HG03039 (cell line): Measurements from ENCODE around the gene AHCYL1.
A peak's percentile ranks its signal among the peaks of the same experiment; 100 is the strongest.
"Not testable (repeated sequence)": the region's sequence is repeated elsewhere in the genome, so short reads cannot be mapped to it uniquely, and the experiment has no call there.

Experiments used
- ATAC-seq: cut with Tn5 transposase; IDR thresholded peaks from one replicate; pipeline ENCODE4 v1.9.1; 2021; ENCODE audit warnings: mild to moderate bottlenecking, moderate library complexity; ENCODE audit not compliant: unreplicated experiment

AHCYL1 gene

DNA sequence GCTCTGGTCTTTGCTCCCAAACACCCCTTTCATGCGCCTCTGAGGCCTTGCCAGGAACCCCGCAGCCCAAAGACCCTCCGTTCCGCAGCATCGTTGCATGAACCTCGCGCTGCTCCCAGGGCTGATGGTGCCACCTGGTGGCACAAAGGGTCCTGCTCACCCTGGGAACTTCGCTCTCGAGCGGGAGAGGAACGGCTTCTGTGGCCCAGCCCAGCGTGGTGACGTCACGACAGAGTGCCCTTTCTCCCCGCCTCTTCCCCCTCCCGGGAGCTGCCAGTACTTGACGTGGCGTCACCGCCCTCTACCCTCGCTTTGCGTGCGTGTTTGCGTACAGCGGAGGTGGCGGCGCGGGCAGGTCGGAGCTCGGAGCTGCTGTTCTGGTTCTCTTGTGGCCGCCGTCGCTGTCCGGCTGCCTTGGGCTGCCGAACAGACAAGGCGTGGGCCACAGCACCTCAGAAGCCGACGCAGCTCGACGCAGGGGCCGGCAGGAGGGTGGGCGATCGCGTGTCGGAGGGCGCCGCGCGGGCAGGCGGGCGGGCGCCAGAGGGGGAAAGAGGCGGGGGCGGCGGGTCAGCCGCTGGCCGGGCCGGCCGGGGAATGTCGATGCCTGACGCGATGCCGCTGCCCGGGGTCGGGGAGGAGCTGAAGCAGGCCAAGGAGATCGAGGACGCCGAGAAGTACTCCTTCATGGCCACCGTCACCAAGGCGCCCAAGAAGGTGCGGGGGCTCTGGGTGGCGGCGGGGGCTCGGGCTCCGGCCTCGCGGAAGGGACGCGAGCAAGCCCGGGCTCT lies at the start of gene AHCYL1:
Gene AHCYL1 (plus strand): TSS at position 310 of the 791 bp plus-strand sequence. CDS start 288 bp downstream, at position 598.
- peak; percentile 95 for ATAC-seq

DNA sequence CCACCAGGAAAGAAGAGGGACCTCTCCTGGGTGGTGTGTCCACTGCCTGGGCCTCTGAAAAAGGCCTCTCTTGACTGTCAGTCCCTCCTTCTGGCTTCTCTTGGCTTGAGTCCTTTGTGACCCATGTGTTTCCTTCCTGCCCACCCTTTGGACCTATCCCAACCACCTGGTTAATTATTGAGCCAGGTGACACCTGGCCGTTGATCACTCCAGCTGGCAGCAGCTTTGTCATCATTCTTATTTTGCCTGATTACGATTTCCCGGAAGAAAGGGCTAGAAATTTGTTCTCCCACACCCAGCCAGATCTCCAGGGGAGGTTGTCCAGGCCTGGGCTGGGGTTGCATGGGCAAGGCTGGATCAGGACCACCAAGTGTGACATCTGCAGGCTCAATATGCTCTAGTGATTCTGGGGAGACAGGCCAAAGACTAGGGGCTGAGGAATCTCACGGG lies 49.1 kb upstream of the AHCYL1 start:
- ATAC-seq, result no peak

DNA sequence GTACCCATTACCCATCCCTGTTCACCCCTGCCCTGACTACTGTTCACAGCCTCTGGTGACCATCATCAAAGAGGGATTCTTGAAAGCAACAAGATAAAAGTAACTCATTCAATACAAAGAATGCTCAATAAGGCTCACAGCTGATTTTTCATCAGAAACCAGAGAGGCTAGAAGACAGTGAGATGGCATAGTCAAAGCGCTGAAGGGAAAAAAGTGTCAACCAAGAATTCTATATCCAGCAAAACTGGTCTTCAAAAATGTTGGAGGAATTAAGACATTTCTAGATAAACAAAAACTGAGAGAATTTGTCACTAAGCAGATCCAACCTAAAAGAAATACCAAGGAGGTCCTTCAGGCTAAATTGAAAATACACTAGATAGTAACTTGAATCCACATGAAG lies 46.8 kb upstream of the AHCYL1 start:
- no peak for ATAC-seq

DNA sequence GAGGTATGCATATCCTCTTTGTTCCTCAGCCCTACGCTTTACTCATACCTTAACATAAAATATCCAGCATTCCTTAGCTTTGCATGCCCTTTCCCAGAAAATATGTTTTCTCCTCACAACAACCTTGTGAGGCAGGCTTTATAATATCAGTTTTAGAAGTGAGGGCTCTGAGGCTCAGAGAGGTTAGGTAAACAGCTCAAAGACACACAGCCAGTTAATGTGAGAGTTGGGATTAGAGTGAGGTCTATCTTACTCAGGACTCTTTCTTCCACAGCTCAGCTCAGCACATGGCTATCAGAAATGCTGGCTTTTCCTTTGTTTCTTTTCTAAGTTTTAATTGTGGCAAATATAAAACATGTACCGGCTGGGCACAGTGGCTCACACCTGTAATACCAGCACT lies 46.0 kb upstream of the AHCYL1 start:
- no peak for ATAC-seq

DNA sequence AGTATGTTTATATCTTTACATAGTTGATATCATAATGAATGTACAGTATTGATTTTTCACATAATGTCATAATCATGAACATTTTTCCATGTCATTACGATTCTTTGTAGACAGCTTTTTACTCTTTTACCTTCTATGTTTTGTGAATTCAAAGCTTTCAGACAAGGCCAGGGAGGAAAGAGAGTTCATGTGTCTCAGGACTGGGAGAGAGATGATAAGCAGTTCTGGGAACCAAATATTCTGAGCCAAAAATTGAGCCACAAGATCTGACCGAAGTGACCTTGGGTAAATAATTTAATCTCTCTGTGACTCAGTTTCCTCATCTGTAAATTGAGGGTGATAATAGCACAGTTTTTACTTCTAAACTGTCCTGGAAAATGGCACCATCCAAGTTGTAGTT lies 42.1 kb upstream of the AHCYL1 start:
- ATAC-seq, result no peak

DNA sequence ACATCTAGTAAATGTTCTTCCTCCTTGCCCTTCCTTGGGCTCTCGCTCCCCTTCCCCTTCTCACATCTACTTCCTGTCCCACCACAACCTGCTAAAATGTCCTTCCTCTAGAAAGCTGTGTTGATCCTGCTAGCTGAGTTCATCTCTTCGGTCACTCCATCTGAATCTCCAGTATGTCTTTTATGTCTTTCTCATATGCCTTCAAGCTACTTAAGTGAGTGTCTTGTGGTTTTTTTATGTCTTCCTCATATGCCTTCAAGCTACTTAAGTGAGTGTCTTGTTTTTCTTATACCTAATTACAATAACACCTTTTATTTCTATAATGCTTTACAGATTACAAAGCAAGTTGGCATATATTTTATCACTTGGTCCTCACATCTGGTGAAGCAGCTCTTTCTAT lies 40.0 kb upstream of the AHCYL1 start:
- ATAC-seq, result no peak

DNA sequence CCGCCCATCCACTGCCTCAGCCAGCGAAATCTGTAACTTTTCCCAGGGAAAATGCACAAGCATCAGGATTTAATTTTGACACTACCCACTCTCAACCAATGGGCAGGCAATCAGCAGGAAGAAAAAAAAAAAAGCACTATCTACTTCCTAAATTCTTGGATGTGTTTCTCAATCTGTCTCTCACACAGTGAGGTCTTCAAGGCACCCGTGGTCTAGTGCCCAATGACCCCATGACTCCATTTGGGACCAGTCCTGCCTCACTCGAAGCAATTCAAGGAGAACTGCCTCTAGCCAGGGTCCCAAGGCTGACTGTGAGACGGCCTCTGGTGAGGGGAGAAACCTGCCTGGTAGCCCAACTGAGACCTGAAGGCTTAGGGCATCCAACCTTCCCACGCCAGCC lies 38.1 kb upstream of the AHCYL1 start:
- ATAC-seq, result no peak

DNA sequence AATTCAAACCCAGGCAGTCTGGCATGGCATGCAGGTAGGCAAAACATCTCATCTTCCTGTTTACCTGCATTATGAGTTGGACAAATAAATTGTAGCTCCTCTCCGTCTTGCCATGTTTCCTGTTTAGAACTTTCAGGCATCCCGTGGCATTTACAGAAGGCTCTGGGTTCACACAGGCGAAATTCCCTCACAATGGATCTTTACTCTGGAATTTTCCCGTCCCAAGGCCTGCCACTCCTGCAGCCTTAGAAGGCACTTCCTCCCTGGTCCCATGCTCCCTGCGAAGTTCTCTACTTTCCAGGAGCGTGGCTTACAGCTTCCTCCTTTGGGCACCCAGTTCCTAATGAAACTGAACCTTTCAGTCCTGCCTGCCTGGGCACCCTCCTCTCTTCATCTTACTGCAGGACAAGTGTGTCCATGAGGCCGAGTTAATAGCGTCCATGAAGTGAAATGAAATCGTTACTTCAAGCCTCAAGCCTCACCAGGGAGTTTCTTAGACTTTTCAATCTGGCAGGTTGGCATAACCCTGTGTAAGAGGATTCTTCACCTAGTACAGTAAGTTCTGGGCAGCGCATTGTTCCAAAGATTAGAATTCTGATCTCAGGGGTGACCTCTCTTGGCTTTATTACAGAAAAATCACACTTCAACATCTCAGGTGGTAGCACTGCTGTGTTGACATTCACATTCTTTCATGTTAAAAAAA lies 36.8 kb upstream of the AHCYL1 start:
- ATAC-seq, result no peak

DNA sequence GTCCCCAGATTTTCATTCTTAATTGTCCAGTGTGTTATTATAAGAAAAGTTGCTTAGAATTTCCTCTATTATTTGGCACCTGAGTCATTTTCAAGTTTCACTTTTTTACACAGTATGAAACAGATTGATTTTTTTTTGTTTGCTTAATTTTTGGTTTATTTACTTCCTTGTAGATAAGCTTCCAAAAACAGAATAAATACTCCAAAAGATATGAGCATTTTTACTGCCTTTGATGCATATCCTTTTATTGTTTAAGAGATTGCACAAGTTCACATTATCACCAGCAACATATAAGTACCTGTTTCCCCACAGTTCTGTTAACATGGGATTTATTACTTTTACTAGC lies 36.3 kb upstream of the AHCYL1 start:
- ATAC-seq, result no peak

DNA sequence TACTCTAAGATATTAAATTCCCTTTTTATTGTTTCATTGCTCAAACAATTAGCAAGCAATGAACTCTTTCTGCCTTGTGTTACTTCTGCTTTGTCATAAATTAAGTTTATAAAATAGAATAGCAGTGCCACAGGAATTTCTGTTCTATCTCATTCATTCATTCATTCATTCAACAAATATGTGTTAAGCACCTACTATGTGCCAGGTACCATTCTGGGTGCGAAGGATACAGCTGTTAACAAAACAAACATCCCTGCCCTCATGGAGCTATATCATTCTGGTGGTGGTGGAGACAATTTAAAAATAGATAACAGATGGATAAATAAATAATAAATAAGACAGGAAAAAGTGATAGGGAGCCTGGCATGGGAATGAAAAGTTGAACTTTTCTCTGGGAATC lies 34.5 kb upstream of the AHCYL1 start:
- ATAC-seq, result no peak

DNA sequence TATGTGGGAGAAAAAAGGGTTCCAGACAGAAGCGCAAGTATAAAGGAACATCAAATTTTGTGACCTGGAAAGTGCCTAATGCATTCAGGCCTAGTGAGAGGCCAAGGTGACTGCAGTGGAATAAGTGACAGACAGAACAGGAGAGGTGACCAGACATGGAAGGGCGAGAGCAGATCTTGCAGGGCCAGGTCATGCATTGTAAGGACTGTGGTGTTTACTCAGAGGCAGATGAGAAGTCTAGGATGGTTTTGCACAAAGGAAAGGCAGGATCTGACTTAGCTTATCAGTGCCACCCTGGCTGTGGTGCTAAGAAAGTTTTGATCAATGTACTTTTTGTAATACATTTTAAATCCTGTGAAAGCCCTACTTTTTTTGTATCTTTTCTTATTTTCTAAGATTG lies 34.1 kb upstream of the AHCYL1 start:
- ATAC-seq, result no peak

DNA sequence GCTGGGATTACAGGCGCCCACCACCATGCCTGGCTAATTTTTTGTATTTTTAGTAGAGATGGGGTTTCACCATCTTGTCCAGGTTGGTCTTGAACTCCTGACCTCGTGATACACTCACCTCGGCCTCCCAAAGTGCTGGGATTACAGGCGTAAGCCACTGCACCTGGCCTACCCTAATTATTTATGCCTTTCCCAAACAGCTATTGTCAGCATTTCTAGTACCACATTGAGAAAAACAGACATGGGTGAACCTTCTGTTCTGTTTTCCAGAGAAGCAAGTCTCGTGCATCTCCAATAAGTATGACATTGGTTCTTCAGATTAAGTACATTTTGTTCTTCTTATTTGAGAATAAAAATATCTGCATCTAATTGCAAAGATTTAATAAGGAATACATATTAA lies 33.1 kb upstream of the AHCYL1 start:
- not testable (repeated sequence) for ATAC-seq

DNA sequence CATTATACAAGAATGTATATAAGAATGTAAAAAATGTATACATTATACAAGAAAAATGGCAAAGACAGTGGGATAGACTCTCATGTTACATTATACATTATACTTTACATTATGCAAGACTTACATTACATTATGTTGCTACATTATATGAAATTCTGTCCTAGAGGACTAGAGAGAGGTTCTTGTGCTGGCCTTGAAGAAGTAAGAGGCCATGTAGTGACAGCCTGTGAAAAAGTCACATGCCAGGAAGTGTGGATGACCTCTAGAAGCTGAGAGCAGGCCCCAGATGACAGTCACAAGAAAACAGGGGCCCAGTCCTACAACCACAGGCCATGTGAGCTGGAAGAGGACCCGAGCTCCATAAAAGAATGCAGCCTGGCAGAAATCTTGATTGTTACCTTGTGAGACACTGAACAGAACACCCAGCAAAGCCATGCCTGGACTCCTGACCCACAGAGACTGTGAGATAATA lies 30.5 kb upstream of the AHCYL1 start:
- no peak for ATAC-seq

DNA sequence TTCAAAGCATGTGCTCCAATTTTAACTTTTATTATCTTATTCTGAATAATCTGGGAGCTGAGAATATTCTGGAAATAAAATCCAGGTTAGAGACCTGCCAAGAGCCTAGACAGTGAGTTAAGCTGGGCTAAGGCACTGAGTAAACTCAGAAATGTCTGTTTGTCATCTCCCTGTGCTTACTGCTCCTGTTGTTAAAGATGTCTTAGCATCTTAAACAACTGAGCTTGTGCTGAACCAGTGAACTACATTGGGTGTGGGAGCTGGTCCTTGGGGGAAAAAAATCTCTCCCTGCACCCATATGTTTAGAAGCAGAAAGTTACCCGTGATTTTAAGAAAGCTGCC lies 25.0 kb upstream of the AHCYL1 start:
- ATAC-seq, result no peak

DNA sequence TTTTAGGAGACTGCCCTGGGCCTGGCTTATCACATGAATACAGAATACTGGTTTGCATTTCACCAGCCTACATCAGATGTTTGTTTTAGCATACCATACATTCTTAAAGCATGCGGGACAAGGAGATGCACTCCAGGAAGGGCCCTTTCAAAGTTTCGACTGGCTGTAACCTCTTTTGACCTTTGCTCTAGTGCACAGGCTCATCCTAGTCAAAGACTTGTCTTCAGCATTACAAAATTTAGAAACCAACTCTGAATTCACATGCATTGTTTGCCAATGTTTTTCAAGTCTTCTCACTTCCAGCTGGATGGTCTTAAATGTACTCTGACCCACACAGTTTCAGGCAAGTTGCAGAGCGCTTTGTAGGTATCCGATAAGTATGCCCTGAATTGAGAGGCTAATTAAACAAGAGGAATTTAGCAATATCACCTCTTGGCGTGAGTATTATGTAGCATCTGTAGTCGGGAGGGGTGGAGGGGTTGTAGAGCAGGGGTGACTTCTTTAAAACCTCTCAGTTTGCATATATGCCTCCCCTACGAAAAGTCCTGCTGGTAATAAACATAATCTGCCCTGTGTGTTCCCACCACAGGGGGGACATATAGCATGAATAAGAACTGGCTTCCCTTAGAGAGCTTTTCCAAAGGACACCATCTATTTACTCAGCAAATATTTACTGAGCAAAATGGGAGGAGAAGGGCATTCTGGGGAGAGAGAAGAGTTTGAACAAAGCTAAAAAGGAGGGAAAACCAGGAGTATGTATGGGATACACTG lies 24.4 kb upstream of the AHCYL1 start:
- ATAC-seq, result no peak

DNA sequence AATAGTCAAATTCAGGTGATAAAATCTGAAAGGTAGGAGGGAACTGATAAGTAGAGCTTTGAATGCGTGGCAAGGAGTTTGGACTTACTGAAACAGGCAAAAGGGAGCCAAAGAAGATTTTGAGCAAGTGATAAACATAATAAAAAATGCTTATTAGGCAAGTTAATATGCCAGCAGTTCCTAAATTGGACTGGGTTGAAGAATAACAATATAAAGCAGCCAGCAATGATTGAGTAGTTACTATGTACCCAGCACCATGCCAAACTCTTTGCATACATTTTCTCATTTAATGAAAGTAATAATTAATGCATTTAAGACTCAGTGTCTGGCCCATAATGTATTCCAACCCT lies 23.8 kb upstream of the AHCYL1 start:
- no peak for ATAC-seq

DNA sequence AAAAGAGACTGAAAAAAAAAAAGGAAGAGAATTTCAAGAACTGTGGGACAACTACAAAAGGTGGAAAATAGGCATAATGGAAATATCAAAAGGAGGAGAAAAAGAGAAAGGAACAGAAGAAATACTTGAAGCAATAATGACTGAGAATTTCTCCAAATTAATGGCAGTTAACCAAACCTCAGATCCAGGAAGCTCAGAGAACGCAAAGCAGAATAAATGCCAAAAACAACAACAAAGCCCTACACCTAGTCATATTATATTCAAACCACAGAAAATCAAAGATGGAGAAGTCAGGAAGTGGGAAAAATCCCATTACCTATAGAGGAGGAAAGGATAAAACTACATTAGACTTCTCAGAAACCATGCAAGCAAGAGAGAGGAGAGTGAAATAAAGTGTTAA lies 20.7 kb upstream of the AHCYL1 start:
- no peak for ATAC-seq

DNA sequence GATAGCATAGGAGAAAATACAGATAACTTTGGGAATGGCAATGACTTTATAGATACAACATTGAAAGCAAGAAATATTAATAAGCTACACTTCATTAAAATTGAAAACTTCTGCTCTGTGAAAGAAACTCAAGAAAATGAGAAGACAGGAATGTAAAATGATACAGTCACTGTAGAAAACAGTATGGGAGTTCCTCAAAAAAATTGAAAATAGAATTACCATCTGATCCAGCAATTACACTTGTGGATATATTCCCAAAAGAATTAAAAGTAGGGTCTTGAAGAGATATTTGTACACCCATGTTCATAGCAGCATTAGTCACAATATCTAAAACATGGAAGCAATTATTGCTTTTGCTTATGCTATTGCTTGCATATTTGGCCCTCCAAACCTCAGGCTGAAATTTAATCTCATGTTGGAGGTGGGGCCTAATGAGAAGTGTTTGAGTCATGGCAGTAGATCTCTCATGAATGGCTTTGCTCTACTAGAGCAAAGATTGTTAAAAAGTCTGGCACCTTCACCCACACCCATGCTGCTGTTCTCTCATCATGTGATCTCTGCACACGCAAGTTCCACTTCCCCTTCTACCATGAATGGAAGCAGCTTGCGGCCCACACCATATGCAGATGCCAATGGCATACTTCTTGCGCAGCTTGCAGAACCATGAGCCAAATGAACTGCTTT lies 15.3 kb upstream of the AHCYL1 start:
- ATAC-seq, result no peak

DNA sequence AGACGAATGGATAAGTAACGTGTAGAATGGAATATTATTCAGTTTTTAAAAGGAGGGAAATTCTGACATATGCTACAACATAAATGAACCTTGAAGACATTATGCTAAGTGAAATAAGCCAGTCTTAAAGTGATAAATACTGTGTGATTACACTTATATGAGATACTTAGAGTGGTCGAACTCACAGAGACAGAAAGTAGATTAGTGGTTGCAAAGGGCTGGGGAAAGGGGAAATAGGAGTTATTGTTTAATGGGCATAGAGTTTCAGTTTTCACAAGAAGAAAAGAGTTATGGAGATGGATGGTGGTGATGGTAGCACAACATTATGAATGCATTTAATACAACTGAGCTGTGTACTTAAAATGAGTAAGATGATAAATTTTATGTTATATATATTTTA lies 14.7 kb upstream of the AHCYL1 start:
- no peak for ATAC-seq

DNA sequence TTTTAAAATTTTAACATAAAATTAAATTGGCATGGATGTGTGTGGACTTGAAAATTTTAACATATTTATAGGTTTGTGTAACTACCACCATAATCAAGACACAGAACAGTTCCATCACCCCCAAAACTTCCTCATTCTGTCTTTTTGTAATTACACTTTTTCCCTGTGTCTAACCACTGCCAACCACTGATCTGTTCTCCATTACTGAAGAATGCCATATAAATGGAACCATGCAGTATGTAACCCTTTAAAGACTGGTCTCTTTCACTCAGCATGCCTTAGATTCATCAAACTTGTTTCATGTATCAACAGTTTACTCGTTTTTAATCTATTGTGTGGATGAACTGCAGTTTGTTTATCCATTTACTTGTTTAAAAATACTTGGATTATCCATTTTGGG lies 13.0 kb upstream of the AHCYL1 start:
- no peak for ATAC-seq

DNA sequence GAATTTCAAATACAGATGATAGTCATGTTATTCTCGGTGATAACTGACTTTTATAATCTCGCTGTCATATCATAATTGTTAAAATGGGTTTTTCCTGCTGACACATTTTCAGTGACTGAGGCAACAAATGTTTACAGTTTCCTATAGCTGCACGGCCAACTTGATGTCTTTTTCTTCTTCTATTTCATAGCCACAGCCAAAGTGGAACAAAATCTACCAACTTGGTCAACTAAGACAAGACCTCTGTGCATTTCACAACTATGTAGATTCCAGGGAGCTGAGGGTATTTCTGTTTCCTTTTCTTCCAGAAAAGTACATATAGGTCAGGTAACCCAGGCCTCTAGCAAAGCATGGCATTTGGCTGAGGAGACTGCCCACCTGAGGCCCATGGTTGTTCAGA lies 10.4 kb upstream of the AHCYL1 start:
- no peak for ATAC-seq
